GM12878 (cell line): Measurements from ENCODE around the gene KIAA2012. TPM values are rescaled to one million over a fixed set of nuclear protein-coding genes. Genes with fewer than 3 reads are reported as not detected.

Experiments
- ATAC-seq: fragments of 200-7000 bp; cut with Tn5 transposase; 3 replicates; pipeline ENCODE4 v1.9.1; 2020; ENCODE audit warnings: mild to moderate bottlenecking, moderate library complexity
- BruUV-seq: library from RNA; stranded (reverse); fragments of 400-500 nt; replicated peaks from 2 replicates; lab custom pipeline; 2021; lab: Mats Ljungman, UMichigan
- CTCF ChIA-PET: fragments of 300-600 bp; sonication (Branson Sonifier 250); formaldehyde crosslinking; extraction: SDS; loops from one replicate; lab custom pipeline; 2021; ENCODE audit warnings: inconsistent platforms; lab: Yijun Ruan, JAX
- POLR2A ChIA-PET: fragments of 350-600 bp; formaldehyde crosslinking; extraction: SDS; loops from one replicate; lab custom pipeline; 2021; ENCODE audit warnings: inconsistent platforms; lab: Charles Lee
- RAD21 ChIA-PET: fragments of 300-600 bp; sonication (Branson Sonifier 250); formaldehyde crosslinking; loops from one replicate; lab custom pipeline; 2023; ENCODE audit warnings: antibody characterized with exemption; ENCODE audit not compliant: unreplicated experiment; lab: Charles Lee
- SMC1A ChIA-PET: fragments of 300-600 bp; sonication (Branson Sonifier 250); formaldehyde crosslinking; loops from one replicate; lab custom pipeline; 2023; ENCODE audit not compliant: unreplicated experiment, uncharacterized antibody; lab: Charles Lee
- DNase-seq: peaks from one replicate; pipeline ENCODE4 v3.0.0-alpha.2; 2011; ENCODE audit warnings: low read depth, low spot score
- FAIRE-seq: peaks from 3 replicates; lab custom pipeline; 2011; peaks lifted over from hg19 to GRCh38; lab: Jason Lieb, UNC
- H2AFZ ChIP-seq: 2 replicates; pipeline ENCODE4 v1.6.0; 2011; ENCODE audit warnings: low read depth, low read length, control low read depth; ENCODE audit not compliant: control insufficient read depth
- H3K27ac ChIP-seq: 2 replicates; pipeline ENCODE4 v1.5.1; 2011; ENCODE audit warnings: control low read depth; ENCODE audit not compliant: control insufficient read depth, insufficient read depth
- H3K27me3 ChIP-seq, 2 experiments: replicated peaks in 1 of 2; 2 replicates each; pipeline versions ENCODE4 v1.6.0 to v1.6.1; 2011; ENCODE audit warnings: low read length in 1 of 2; ENCODE audit not compliant: control insufficient read depth in 2 of 2, insufficient read depth in 2 of 2
- H3K36me3 ChIP-seq, 2 experiments: 2 replicates each; pipeline ENCODE4 v1.5.1; 2011; ENCODE audit warnings: low read length in 1 of 2; ENCODE audit not compliant: control insufficient read depth in 2 of 2, insufficient read depth in 2 of 2
- H3K4me1 ChIP-seq: 2 replicates; pipeline ENCODE4 v1.6.1; 2011; ENCODE audit warnings: mild to moderate bottlenecking, low read length, moderate library complexity, mixed read lengths; ENCODE audit not compliant: control insufficient read depth, insufficient read depth
- H3K4me2 ChIP-seq: 2 replicates; pipeline ENCODE4 v1.6.0; 2011; ENCODE audit warnings: control low read depth; ENCODE audit not compliant: control insufficient read depth, insufficient read depth
- H3K4me3 ChIP-seq: fragments of 200-600 bp; sonication (generic); 2 replicates; pipeline ENCODE4 v1.5.1; 2016
- H3K79me2 ChIP-seq: 2 replicates; pipeline ENCODE4 v1.6.0; 2011; ENCODE audit warnings: low read length; ENCODE audit not compliant: control insufficient read depth, insufficient read depth
- H3K9ac ChIP-seq: 2 replicates; pipeline ENCODE4 v1.8.0; 2011; ENCODE audit warnings: low read length, control low read depth, mixed read lengths; ENCODE audit not compliant: control insufficient read depth, insufficient read depth
- H3K9me3 ChIP-seq: replicated peaks from 3 replicates; pipeline ENCODE4 v1.5.1; 2011; ENCODE audit warnings: mild to moderate bottlenecking, low read length; ENCODE audit not compliant: control insufficient read depth, insufficient read depth
- H4K20me1 ChIP-seq: 2 replicates; pipeline ENCODE4 v1.6.0; 2011; ENCODE audit not compliant: control insufficient read depth, insufficient read depth
- CBX3 ChIP-seq: fragments of 200-600 bp; sonication (generic); IDR thresholded peaks from 2 replicates; pipeline ENCODE4 v1.6.1; 2016; ENCODE audit warnings: low read depth, borderline replicate concordance
- CHD1 ChIP-seq: IDR thresholded peaks from 2 replicates; pipeline ENCODE4 v1.6.1; 2012; ENCODE audit warnings: low read depth, low read length, improper control_type of control experiment
- CHD4 ChIP-seq: fragments of 200-600 bp; sonication (generic); IDR thresholded peaks from 2 replicates; pipeline ENCODE4 v1.6.1; 2016; ENCODE audit warnings: mild to moderate bottlenecking
- DPF2 ChIP-seq: fragments of 450-650 bp; IDR thresholded peaks from 2 replicates; pipeline ENCODE4 v1.6.1; 2017; ENCODE audit warnings: mild to moderate bottlenecking
- IRF4 ChIP-seq: IDR thresholded peaks from 2 replicates; pipeline ENCODE4 v1.6.1; 2011; ENCODE audit warnings: low read depth, low read length
- KLF5 ChIP-seq: fragments of 450-650 bp; IDR thresholded peaks from 2 replicates; pipeline ENCODE4 v1.6.1; 2014; ENCODE audit warnings: mild to moderate bottlenecking; ENCODE audit not compliant: partially characterized antibody
- MXI1 ChIP-seq: fragments of 150-350 bp; IDR thresholded peaks from 2 replicates; pipeline ENCODE4 v1.6.1; 2011; ENCODE audit warnings: low read depth, mild to moderate bottlenecking, inconsistent platforms, low read length, improper control_type of control experiment
- NFIC ChIP-seq: IDR thresholded peaks from 2 replicates; pipeline ENCODE4 v1.6.1; 2012; ENCODE audit warnings: low read depth, mild to moderate bottlenecking, inconsistent platforms, low read length, moderate library complexity
- NR2C1 ChIP-seq: fragments of 450-650 bp; IDR thresholded peaks from 2 replicates; pipeline ENCODE4 v1.6.1; 2017; ENCODE audit warnings: antibody characterized with exemption, mild to moderate bottlenecking, moderate library complexity
- NR2F1 ChIP-seq: fragments of 450-650 bp; conservative IDR thresholded peaks from 2 replicates; pipeline ENCODE4 v1.6.1; 2017; ENCODE audit warnings: mild to moderate bottlenecking
- SIN3A ChIP-seq: IDR thresholded peaks from 2 replicates; pipeline ENCODE4 v1.6.1; 2012; ENCODE audit warnings: low read depth, low read length, improper control_type of control experiment
- ZSCAN29 ChIP-seq: fragments of 450-650 bp; IDR thresholded peaks from 2 replicates; pipeline ENCODE4 v1.6.1; 2017; ENCODE audit warnings: mild to moderate bottlenecking, moderate library complexity
- ZZZ3 ChIP-seq: IDR thresholded peaks from 2 replicates; pipeline ENCODE4 v1.6.1; 2011; ENCODE audit warnings: low read depth; ENCODE audit not compliant: control insufficient read depth, insufficient read length
- WGBS: methylation state at CpG from one replicate; pipeline ENCODE4 v1.1.6; 2016; ENCODE audit warnings: low lambda C conversion rate; ENCODE audit not compliant: insufficient replicate concordance, insufficient coverage; ENCODE audit errors: missing lambda C conversion rate; 5-methylcytosine and 5-hydroxymethylcytosine counted together
- in situ Hi-C: fragments of 300-500 bp; cut with MboI; formaldehyde crosslinking; loops from 9 replicates; pipeline ENCODE4 v1.14.3; 2018; ENCODE audit warnings: mixed read lengths
- intact Hi-C: fragments of 100-400 bp; cut with micrococcal nuclease; formaldehyde crosslinking; loops from one replicate; pipeline ENCODE4 v1.14.2; 2022; ENCODE audit not compliant: unreplicated experiment
- polyA plus RNA-seq, 11 experiments: library from polyadenylated mRNA; depleted of rRNA in 4 of 11; unstranded in 6 of 11; stranded (reverse) in 5 of 11; fragments of >200 nt; fragmentation: Nextera tagmentation in 4 of 11; fragmentation: Illumina TruSeq in 1 of 11; extraction: Ambion mirVana in 4 of 11; extraction: Trizol in 1 of 11; gene quantifications; 1 replicate in 1 of 11; 2 replicates in 10 of 11; pipeline versions ENCODE4 v1.2.1 to v1.2.3, GENCODE V29; 2011 to 2016; ENCODE audit warnings: inconsistent platforms in 2 of 11, missing spikeins in 2 of 11, low read depth in 1 of 11
- total RNA-seq, 4 experiments: library from RNA; depleted of rRNA in 3 of 4; stranded (reverse); fragments of >200 nt in 3 of 4; fragmentation: Illumina TruSeq in 1 of 4; extraction: Trizol in 1 of 4; gene quantifications; 2 replicates each; pipeline versions ENCODE4 v1.2.1 to v1.2.3, GENCODE V29; 2013 to 2021
- TF ChIP-seq, protein P1 (sequence below): fragments of 450-650 bp; IDR thresholded peaks from 2 replicates; pipeline ENCODE4 v1.6.1; 2017; ENCODE audit warnings: mild to moderate bottlenecking, low read depth, inconsistent platforms; ENCODE audit not compliant: poor library complexity, severe bottlenecking

KIAA2012 gene
- total and polyA plus RNA-seq, 10 of the 15 experiments (the other 5 are each of a cell fraction or from before 2014, with no cell fraction given) = 0.03 TPM; not detected in 9

DNA sequence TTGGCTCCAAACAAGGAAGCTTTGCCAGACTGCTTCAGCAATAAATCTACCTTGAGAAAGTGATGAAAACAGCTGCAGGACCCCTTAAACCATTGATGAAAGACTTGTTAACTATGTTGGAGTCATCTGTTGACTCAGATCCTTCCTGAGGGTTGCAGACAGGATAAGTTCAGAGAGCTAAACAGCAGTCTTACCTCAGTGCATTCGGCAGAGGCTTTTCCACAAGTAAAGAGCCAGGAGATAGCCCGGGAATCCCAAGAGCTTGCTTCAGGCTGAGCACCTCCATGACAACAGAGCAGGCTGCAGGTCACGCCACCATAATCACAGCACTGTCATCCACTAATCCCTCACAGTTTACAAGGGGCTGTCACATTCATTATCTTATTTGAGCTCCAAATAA, 23.7 kb downstream of the KIAA2012 start:
- no peaks in the 10 kb centered on the region for H3K4me1 ChIP-seq
- H3K9me3 ChIP-seq = no peaks in the 10 kb centered on the region
- ChIA-PET SMC1A (interaction anchor here (1.1 to 1.5 kb wide), 2 partner anchors 9 to 132 kb away, joined by 3 read pairs; no protein-coding TSS in a partner anchor), CTCF (interaction anchor here (0.6 kb wide), 1 partner anchor 236 kb away, joined by 3 read pairs; no protein-coding TSS in a partner anchor)
- intact Hi-C loops = no loop called here
- no peak overlapping the region for H3K4me2 ChIP-seq
- TF ChIP-seq ZSCAN29 (no peak), CHD4 (no peak), CBX3 (no peak), IRF4 (no peak), MXI1 (no peak), KLF5 (no peak), NR2F1 (no peak), NFIC (no peak), DPF2 (no peak), NR2C1 (no peak), ZZZ3 (no peak), SIN3A (no peak), CHD1 (no peak)
- TF ChIP-seq, protein P1, sequence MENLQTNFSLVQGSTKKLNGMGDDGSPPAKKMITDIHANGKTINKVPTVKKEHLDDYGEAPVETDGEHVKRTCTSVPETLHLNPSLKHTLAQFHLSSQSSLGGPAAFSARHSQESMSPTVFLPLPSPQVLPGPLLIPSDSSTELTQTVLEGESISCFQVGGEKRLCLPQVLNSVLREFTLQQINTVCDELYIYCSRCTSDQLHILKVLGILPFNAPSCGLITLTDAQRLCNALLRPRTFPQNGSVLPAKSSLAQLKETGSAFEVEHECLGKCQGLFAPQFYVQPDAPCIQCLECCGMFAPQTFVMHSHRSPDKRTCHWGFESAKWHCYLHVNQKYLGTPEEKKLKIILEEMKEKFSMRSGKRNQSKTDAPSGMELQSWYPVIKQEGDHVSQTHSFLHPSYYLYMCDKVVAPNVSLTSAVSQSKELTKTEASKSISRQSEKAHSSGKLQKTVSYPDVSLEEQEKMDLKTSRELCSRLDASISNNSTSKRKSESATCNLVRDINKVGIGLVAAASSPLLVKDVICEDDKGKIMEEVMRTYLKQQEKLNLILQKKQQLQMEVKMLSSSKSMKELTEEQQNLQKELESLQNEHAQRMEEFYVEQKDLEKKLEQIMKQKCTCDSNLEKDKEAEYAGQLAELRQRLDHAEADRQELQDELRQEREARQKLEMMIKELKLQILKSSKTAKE = no peak
- TF ChIP-seq, all 136 proteins: peak for 0
- H4K20me1 ChIP-seq = no peaks in the 10 kb centered on the region
- DNase-seq = no peak
- no peak for FAIRE-seq
- no peak overlapping the region for H3K27ac ChIP-seq
- no peak overlapping the region for H3K4me3 ChIP-seq
- in situ Hi-C loops = no loop called here
- WGBS = 29% methylated on average over 3 of the region's 3 CpGs
- no peaks in the 10 kb centered on the region for H3K36me3 ChIP-seq
- no peak overlapping the region for H2AFZ ChIP-seq
- no TSS peak for BruUV-seq
- no peak overlapping the region for H3K9ac ChIP-seq
- ChIA-PET RAD21 (no interaction called here), POLR2A (interaction anchor here (0.6 to 0.7 kb wide), 3 partner anchors 15 to 347 kb away, joined by 3 to 5 read pairs (median 3); no protein-coding TSS in a partner anchor)
- no peaks in the 10 kb centered on the region for H3K79me2 ChIP-seq
- no peaks in the 10 kb centered on the region for H3K27me3 ChIP-seq
- ATAC-seq = no peak
